Parathyroid adenoma (tissue), 2 donors: ENCODE measurements around the gene CYP46A1.

Experiments used
- H2AFZ ChIP-seq: fragments of 300-600 bp; sonication (generic); one replicate; pipeline ENCODE4 v1.7.0; 2017; ENCODE audit warnings: antibody characterized with exemption, mild to moderate bottlenecking
- H3K27ac ChIP-seq: fragments of 300-600 bp; sonication (generic); one replicate; pipeline ENCODE4 v1.7.0; 2017
- H3K27me3 ChIP-seq: fragments of 300-600 bp; sonication (generic); one replicate; pipeline ENCODE4 v1.7.0; 2017; ENCODE audit warnings: low read length; ENCODE audit not compliant: control insufficient read depth, insufficient read depth
- H3K36me3 ChIP-seq: fragments of 300-600 bp; sonication (generic); one replicate; pipeline ENCODE4 v1.7.0; 2017; ENCODE audit warnings: low read length; ENCODE audit not compliant: control insufficient read depth, insufficient read depth
- H3K4me1 ChIP-seq: fragments of 300-600 bp; sonication (generic); one replicate; pipeline ENCODE4 v1.7.0; 2017; ENCODE audit warnings: control low read depth
- H3K4me2 ChIP-seq: fragments of 300-600 bp; sonication (generic); one replicate; pipeline ENCODE4 v1.7.0; 2017; ENCODE audit warnings: low read length
- H3K4me3 ChIP-seq: fragments of 300-600 bp; sonication (generic); one replicate; pipeline ENCODE4 v1.7.0; 2017; ENCODE audit warnings: low read depth, low read length
- H3K79me2 ChIP-seq: fragments of 300-600 bp; sonication (generic); one replicate; pipeline ENCODE4 v1.7.0; 2017; ENCODE audit warnings: control low read depth
- H3K9ac ChIP-seq: fragments of 300-600 bp; sonication (generic); one replicate; pipeline ENCODE4 v1.7.0; 2017; ENCODE audit warnings: mild to moderate bottlenecking
- H3K9me3 ChIP-seq: fragments of 300-600 bp; sonication (generic); one replicate; pipeline ENCODE4 v1.7.0; 2017; ENCODE audit warnings: low read length; ENCODE audit not compliant: control insufficient read depth
- CTCF ChIP-seq: fragments of 300-600 bp; sonication (generic); IDR thresholded peaks from one replicate; pipeline ENCODE4 v1.7.0; 2017; ENCODE audit warnings: antibody characterized with exemption, mild to moderate bottlenecking
- donor health status: primary hyperparathyroidism.

The CYP46A1 gene

GRCh38 chr14:99685151-99685591, 1.1 kb downstream of the CYP46A1 start:
- Histone ChIP-seq H3K4me2 (no peak overlapping the region), H3K9me3 (no peaks in the 10 kb centered on the region), H3K36me3 (no peaks in the 10 kb centered on the region), H2AFZ (no peak overlapping the region), H3K9ac (no peak overlapping the region), H3K27ac (no peak overlapping the region), H3K27me3 (no peaks in the 10 kb centered on the region), H3K4me1 (peaks cover 4% of the 10 kb centered on the region), H3K79me2 (peaks cover 5% of the 10 kb centered on the region), H3K4me3 (no peak overlapping the region)
- TF ChIP-seq CTCF, result no peak

GRCh38 chr14:99685596-99685995, 1.5 kb downstream of the CYP46A1 start:
- H2AFZ ChIP-seq, result no peak overlapping the region
- no peak overlapping the region for H3K9ac ChIP-seq
- H3K36me3 ChIP-seq, result no peaks in the 10 kb centered on the region
- peaks cover 5% of the 10 kb centered on the region for H3K79me2 ChIP-seq
- H3K4me3 ChIP-seq, result no peak overlapping the region
- H3K9me3 ChIP-seq, result no peaks in the 10 kb centered on the region
- H3K27ac ChIP-seq, result no peak overlapping the region
- TF ChIP-seq CTCF, result no peak
- no peak overlapping the region for H3K4me2 ChIP-seq
- H3K4me1 ChIP-seq, result peaks cover 4% of the 10 kb centered on the region
- no peaks in the 10 kb centered on the region for H3K27me3 ChIP-seq

GRCh38 chr14:99686557-99687283, 2.6 kb downstream of the CYP46A1 start:
- H3K27ac ChIP-seq, result no peak overlapping the region
- no peak for TF ChIP-seq CTCF
- H2AFZ ChIP-seq, result no peak overlapping the region

GRCh38 chr14:99687284-99688209, 3.4 kb downstream of the CYP46A1 start:
- H3K27me3 ChIP-seq, result no peaks in the 10 kb centered on the region
- TF ChIP-seq CTCF, result peak; percentile 55

More at GRCh38 chr14:99686557-99687283, 2.6 kb downstream of the CYP46A1 start:
- H3K4me1 ChIP-seq, result peaks cover 4% of the 10 kb centered on the region
- H3K27me3 ChIP-seq, result no peaks in the 10 kb centered on the region
- H3K36me3 ChIP-seq, result no peaks in the 10 kb centered on the region
- H3K79me2 ChIP-seq, result peaks cover 5% of the 10 kb centered on the region
- no peak overlapping the region for H3K9ac ChIP-seq
- H3K9me3 ChIP-seq, result no peaks in the 10 kb centered on the region
- H3K4me2 ChIP-seq, result no peak overlapping the region
- no peak overlapping the region for H3K4me3 ChIP-seq

More at GRCh38 chr14:99687284-99688209, 3.4 kb downstream of the CYP46A1 start:
- H3K79me2 ChIP-seq, result peaks cover 5% of the 10 kb centered on the region
- no peaks in the 10 kb centered on the region for H3K36me3 ChIP-seq
- no peaks in the 10 kb centered on the region for H3K9me3 ChIP-seq
- H2AFZ ChIP-seq, result no peak overlapping the region
- no peak overlapping the region for H3K4me3 ChIP-seq
- no peak overlapping the region for H3K4me2 ChIP-seq
- H3K9ac ChIP-seq, result no peak overlapping the region
- no peak overlapping the region for H3K27ac ChIP-seq
- H3K4me1 ChIP-seq, result peaks cover 4% of the 10 kb centered on the region
